Head of caudate nucleus (tissue), 42 donors: ENCODE measurements around the gene SLC37A1.

Source experiments
- DNase-seq, 42 donors: peaks; one replicate each; pipeline versions ENCODE4 v3.0.0 to v3.0.0-alpha.2; 2020 to 2021; ENCODE audit warnings: mixed read lengths in 7 of 42
- intact Hi-C: fragments of 100-400 bp; cut with DNase I; formaldehyde crosslinking; loops from one replicate; pipeline ENCODE4 v1.15.0; 2022

SLC37A1 gene

DNA sequence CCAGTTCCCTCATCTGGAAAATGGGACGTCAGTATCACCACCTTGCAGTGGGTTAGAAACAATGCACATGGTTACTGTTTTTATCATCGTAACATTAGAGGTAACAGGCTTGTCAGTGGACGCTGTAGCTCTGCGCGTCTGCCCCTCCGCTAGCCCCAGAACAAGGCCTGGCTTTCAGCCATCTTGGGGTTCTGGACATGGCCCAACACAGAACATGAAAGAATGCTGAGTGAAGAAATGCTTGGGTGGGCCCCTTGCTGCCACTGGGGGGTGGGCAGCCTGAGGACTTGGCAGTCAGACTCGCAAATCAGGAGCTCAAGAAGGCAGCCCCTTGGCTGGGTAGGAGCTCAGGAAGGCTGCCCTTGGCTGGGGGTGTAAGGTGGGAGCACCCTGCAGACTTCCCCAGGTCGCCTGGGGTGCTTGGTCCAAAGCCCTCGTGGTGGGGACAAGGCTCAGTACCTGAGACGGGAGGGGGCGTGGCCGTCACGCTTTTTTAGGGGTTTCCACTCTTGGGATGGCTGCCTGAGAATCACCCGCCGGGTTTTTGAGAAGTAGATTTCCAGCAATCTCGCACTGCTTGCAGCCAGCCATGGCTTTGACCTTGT lies 51.7 kb downstream of the SLC37A1 start:
- DNase-seq = peak in 12 of 42 donors; percentile 2 to 29 (median 10)
- intact Hi-C loops = no loop called here

DNA sequence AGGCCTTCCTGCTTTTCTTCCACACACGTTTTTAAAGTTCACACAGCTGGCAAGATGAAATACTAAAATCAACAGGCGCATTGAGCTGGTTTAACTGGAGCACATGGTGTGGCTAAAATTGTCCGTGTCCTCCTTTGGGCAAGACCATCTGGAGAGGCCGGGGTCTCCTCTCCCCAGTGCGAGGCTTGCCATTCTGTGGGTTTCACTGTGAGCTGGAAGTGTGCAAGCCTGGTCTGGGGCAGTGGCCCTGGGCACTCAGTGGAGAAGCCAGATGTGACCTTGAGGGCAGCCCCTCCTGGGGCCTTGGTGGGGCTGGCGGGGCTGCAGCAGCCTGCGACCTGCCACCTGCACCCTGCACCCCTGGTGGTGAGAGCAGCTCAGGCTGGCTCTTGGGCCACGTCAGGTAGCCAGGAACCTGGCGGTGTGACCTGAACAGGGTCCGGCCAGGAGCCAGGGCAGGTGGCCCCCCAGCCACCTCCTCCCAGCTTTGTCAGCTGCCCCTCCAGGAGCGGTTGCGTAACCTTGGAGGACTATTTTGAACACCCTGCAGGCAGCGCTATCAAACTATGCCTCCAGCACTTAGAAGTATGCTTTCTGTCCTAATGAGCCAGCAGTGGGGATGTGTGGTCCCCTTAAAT lies 52.4 kb downstream of the SLC37A1 start:
- intact Hi-C loops = no loop called here
- DNase-seq = peak in 12 of 42 donors; percentile 0 to 32 (median 10)

DNA sequence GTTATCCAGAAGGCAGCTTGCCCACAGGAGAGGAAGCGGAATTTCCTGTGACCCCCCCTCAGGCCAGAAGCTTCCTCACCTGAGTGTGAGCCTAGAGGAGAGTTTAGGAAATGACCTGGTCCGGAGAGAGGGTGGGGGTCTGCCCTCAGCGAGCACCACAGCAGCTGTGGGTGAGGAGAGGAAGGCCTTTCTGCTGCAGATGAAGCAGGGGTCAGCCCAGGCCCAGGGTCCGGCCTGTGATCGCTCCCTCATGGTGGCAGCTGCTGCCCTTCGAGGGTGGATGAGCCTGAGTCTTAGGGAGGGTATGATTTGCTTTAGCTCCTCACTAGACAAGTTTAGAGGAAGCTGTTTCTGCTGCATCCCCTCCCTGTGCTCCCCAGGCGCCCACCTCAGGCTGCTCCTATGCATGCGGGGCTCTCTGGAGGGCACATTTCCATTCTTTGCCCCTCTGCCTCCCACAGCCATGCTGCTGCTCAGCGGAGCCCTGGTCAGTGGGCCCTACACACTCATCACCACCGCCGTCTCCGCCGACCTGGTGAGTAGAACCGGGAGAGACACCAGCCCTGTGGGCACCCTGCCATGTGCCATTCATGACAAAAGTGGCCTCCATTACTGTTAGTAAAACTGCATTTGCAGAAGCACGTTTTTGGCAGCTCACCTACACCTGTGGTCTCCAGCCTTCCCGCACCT lies 53.0 kb downstream of the SLC37A1 start:
- peak in 12 of 42 donors; percentile 2 to 31 (median 12) for DNase-seq
- intact Hi-C loops = no loop called here

DNA sequence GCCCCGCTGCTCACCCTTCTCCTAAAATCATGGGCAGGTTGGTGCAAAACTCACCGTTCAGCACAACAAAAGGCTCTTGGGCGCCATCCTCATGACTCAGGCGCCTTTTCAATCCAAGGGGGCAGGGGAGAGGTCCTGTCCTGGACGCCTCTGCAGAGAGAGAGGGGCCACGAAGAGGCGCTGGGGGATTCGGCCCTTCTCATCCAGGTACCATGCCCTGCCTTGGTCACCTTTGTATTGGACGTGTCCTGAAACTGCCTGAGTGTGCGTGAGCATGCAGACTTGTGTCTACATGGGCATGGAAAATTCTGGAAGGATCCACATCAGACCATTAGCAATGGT lies 53.5 kb downstream of the SLC37A1 start:
- peak in 9 of 42 donors; percentile 1 to 22 (median 7) for DNase-seq
- intact Hi-C loops = no loop called here

DNA sequence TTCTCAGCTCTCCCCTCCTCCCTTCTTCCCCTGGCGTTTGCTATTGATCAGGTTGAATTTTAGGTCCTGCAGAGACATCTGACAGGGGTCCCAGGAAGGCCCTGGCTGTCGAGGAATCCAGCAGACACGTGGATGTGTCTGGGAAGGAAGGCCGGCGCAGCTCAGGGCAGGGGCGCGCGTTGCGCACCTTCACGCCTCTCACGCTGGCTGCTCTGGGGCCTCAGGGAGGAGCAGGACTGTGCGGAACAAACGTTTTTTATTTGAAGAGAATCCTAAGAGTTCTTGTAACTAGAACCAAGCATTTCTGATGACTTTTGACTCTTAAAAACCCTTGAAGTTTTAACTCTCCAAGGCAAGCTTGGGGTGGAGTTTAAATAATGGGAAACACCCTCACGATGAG lies 54.2 kb downstream of the SLC37A1 start:
- peak in 9 of 42 donors; percentile 5 to 39 (median 10) for DNase-seq
- intact Hi-C loops = no loop called here

DNA sequence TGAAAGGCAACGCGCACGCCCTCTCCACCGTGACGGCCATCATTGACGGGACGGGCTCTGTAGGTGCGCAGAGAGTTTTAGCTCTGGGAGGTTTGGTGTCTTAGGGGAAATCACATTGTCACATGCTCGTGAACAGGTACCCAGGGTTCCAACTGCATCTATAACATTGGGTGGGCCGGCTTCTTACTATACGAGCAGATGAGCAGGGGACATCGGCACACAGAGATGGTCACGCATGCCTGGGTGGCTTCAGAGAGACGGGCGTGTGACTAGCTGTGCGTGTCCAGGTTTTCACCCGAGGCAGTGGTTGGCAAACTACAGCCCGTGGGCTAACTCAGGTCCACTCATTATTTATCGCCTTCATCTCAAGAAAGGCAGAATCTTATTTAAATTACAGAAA lies 54.7 kb downstream of the SLC37A1 start:
- intact Hi-C loops = no loop called here

DNA sequence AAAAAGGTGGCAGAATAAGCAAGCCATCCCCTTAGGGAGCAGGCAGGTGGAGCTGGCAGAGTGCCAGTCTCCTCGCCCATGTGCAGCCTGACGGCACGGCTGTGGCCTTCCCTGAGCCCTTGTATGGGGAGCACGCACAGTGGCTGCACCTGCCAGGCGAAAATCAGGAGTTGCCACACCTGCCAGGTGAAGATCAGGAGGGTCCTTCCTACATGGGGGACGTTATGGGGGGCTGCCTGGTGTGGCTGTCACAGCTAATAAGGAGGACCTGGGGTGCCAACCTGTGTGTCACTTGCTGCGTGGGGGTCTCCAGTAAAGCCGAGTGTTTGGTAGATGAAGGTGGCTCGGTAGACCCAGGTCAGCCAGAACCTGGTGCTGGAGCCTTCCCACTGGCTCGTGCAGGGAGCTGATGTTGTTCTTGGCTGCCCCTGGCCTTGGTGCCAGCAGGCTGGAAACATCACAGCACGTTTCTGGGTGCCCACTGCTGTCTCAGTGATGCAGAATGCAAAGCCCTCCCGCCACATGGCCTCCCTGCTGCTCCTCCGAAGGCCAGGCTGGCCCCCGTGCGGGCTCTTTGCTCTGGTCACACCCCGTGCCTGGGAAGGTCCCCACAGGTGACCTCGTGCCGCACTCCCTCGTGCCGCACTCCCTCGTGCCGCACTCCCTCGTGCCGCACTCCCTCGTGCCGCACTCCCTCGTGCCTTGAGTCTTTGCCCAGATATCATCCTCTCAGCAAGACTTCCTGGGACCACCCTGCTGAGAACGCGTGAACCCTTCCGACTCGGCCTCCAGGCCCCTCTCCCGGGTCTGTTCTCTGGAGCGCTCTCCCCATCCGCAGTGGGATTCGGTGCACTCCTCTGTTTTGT lies 55.4 kb downstream of the SLC37A1 start:
- DNase-seq = peak in 13 of 42 donors; percentile 1 to 37 (median 10)
- intact Hi-C loops = no loop called here

More for the DNA sequence above, 54.7 kb downstream of the SLC37A1 start:
- DNase-seq = peak in 9 of 42 donors; percentile 2 to 25 (median 5)

DNA sequence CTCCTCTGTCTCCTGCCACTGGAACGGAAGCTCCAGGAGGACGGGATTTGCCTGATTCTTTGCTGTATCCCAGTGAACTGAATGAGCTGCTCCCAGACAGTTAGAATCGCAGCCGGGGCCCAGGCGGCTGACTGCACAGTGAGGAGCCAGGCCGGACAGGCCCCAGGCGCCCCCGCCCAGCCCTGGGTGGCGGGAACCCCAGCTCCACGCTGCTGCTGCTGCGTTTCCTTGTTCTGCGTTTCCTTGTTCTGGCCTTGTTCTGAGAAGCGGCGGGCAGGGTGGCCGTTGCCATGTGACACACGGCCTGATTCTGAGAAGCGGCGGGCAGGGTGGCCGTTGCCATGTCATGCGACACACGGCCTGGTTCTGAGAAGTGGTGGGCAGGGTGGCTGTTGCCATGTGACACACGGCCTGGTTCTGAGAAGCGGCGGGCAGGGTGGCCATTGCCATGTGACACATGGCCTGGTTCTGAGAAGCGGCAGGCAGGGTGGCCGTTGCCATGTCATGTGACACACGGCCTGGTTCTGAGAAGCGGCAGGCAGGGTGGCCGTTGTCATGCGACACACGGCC lies 56.2 kb downstream of the SLC37A1 start:
- peak in 11 of 42 donors; percentile 1 to 38 (median 8) for DNase-seq
- intact Hi-C loops = no loop called here

DNA sequence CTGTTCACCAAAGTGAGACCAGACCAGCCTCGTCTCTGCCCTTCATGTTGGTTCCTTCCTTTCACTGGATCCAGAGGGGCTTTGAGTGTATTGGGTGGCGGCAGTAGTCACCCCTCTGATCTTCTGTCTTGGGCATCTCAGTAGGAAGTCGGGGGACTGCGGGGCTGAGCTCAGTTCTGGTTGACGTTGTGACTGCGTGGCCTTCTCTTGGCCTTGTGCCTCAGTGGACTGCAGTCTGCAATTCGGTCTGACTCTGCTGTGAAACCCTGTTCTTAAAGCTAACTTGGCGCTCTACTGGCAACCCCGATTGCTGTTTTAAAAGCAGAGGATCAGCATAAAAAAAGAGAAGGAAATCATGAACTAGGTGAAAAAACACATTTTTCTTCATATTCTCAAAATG lies 56.7 kb downstream of the SLC37A1 start:
- peak in 8 of 42 donors; percentile 4 to 31 (median 8) for DNase-seq
- intact Hi-C loops = no loop called here

DNA sequence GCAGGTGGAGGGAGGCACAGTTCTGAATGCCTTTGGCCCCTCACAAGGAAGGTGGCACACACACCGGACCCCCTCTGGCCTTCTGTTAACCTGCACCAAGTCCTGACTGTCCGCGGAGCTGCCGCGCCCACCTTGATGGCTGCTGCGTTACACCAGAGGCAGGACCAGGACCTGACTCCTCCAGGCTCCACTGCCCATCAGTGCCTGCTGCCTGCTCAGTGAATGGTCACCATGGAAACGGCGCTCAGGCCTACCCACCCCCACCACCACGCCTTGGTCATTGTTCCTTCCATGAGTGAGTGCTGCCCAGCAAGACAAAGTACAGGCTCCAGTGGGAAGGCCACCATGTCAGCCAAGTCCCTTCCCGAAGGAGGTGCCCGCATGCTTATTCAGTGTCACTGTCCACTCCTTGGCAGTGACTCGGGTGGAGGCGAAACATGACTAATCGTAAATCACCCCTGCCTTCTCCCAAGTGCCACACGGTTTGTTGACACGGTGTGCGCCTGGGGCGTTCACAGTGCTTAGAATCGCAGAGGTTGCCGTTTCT lies 57.3 kb downstream of the SLC37A1 start:
- DNase-seq = peak in 23 of 42 donors; percentile 8 to 57 (median 27)
- intact Hi-C loops = no loop called here

DNA sequence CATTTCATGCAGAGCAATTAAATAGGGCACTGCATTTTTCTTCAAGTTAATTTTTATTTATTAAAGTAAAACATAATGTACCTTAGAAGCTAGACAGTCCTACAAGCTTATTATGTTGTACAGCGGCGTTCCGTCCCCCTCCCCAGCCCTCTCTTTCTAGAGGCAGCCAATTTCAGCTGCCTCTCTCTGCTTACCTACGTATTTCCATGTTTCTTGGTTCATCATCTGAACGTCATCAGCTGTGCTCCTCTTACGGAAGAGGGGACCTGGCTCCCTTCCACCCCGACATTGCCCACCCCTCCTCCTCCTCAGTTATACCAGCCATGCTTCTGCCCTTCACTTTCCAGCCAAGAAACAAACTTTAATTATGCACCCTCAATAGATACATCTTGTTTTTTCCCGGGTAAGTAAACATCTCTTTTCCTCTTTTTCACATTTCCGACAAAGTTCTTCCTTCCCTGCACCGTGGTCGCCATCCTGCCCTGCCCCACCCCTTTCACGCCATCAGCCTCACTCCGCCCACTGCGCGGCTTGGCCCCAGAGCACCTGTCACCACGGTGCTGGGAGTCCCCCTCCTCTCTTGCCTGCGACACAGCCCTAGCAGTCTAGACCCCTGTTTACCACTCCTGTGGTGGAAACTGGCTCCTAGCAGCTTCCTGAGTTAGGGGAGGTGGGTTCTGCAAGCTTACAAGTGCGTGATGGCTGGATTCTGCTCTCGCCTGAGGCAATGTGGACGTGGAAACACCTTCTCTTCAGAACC lies 57.9 kb downstream of the SLC37A1 start:
- peak in 10 of 42 donors; percentile 0 to 15 (median 6) for DNase-seq
- intact Hi-C loops = no loop called here

DNA sequence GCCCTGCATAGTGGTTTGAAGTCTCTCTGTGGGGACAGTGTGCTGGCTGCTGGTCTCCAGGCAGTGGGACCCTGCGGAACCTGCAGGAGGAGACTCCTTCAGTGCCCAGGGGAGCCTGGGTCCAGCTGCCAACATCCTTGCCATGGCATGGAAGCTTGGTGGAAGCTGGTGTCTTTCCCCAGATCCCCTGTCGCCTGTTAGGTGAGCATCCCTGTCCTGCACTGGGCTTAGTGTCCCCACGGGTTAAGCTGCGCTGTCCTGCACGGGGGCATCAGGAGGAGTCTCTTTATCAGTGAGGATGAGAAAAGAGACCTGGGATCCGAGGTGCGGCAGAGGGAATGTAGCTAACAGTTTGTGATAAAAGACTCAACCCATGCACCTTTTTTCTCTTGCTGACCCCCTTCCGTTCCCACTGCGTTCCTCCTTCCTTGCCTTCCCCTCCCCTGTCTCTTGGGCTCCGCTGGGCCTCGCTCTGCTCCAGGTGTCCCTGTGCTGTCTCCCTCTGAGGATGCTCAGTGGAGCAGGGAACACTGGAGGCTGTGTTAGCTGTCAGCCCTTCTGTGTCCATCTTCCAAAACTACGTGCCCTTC lies 59.3 kb downstream of the SLC37A1 start:
- intact Hi-C loops = no loop called here
- DNase-seq = peak in 10 of 42 donors; percentile 0 to 22 (median 8)

DNA sequence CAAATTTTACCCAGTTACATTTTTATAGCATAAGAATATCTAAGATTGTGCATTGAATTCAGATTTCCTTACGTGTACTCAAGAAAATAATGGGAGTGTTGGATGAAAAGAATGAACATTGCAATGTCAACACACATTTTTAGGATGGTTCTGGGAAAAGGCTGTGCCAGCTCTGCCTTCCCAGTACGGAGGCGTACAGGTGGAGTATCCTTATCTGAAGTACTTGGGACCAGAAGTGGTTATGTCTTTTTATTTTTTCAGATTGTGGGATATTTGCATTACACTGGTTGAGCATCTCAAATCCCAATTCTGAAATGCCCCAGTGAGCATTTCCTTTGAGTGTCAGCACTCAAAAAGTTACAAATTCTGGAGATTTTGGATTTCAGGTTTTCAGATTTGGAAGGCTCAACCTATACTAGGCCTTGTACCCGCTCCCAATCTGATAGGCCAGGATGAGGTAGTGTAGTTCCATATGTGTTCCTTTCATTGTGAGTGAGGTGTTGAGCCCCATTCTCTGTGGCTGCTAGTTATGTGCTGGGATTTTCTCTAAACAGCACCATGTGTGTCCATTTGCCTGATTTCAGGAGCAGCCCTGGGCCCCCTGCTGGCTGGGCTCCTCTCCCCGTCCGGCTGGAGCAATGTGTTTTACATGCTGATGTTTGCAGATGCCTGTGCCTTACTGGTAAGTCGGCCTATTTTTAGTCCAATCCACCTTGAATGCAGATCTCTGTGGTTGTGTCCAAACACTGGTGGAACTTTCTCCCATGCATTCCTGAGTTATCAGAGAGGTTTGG lies 60.8 kb downstream of the SLC37A1 start:
- intact Hi-C loops = no loop called here
- peak in 11 of 42 donors; percentile 4 to 35 (median 13) for DNase-seq

DNA sequence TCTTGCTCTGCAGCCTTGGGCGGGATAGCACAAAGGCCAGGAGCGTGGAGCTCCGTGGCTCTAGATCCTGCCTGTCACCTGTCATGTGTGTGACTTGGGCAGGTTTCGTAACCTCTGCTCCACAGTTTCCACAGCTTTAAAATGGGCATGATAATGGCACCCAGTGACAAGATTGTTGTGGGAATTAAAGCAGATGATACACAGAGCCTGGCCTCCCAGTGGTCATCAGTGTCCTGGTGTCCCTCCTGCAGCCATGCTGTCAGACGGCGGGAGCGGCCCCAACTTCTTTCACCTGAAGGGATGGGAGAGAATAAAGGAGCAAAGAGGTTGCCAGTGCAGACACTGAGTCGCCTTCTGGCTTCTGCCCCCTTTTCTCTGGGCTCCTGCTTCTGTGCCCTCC lies 61.5 kb downstream of the SLC37A1 start:
- intact Hi-C loops = no loop called here
- peak in 10 of 42 donors; percentile 0 to 32 (median 7) for DNase-seq

DNA sequence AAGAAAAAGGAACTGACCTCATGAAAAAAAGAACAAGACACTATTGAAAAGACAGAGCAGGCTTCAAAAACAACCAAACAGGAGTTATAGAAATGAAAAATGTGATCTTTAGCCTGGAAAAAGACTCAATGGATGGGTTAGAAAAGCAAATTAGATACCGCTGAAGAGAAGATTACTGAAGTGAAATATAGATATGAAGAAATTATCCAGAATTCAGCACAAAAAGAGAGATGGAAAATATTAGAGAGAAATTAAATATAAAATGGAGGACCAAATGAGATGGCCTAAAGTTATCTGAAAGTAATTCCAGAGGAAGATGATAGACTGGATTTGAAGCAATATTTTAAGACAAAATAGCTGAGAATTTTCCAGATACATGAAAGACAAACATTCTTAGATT lies 63.0 kb downstream of the SLC37A1 start:
- intact Hi-C loops = no loop called here

DNA sequence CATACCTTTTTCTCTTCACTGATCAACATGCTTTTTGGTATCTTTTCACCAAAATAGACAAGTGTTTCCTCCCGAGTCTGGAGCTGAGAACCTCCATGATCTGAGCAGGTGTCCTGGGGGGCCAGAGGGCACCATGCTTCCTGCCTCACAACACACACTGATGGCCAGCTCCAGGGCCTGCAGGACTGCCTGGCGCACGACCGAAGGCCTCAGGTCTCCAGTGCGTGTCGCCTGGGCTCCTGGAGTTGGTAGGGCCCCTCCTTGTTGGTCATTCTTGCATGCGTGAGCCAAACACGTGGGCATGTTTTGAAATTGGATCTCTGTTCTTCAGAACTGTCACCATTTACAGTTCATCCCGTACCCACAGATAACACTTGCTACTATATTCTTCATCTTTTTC lies 64.4 kb downstream of the SLC37A1 start:
- intact Hi-C loops = no loop called here
- DNase-seq = peak in 5 of 42 donors; percentile 2 to 34 (median 7)

More for the DNA sequence above, 63.0 kb downstream of the SLC37A1 start:
- DNase-seq = no peak
